ENCODE results near the gene AQP12B. TPM values are rescaled to one million over a fixed set of nuclear protein-coding genes. Genes with fewer than 3 reads are reported as not detected.
"Not testable (repeated sequence)": the region's sequence is repeated elsewhere in the genome, so short reads cannot be mapped to it uniquely, and the experiment has no call there.

Gene AQP12B
- total RNA-seq, 1 donor from 2014 or later: not detected

DNA sequence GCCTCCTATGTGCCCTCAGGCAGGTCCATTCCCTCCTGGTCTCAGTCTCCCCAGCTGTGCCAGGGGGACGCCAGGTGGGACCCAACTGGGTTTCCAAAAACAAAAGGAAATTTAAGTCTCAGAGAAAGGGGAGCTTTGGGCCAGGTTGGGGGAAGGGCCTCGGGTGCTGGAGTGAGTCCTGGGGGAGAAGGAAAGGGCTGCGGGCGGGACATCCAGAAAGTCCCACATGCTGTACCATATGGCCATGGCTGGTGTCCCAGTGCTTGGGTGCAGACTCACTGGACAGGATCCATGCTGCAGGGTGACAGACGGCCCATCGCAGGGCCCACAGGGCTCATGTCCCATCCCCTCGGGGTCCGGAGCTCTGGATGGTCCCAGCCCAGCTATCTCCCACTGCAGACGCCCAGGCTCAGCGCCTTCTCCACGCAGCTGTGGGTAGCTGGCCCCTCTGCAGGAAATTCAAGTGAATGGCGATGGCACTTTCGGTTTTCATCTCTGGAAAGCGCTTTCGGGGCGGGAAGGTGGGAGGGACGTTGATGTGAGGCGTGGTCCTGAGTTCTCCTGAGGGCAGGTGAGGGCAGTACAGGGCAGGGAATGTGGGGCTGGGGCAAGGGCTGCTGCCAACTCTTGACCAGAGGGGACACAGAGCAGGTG is 7.9 kb upstream of the AQP12B start:
- H3K27ac Mint-ChIP-seq (ENCODE audit: unreplicated experiment); H3K27me3 Mint-ChIP-seq (ENCODE audit: unreplicated experiment); H3K4me3 Mint-ChIP-seq (ENCODE audit: unreplicated experiment); DNase-seq (ENCODE audit: low spot score); H3K4me1 Mint-ChIP-seq (ENCODE audit: unreplicated experiment); H3K36me3 Mint-ChIP-seq (ENCODE audit: low read depth, unreplicated experiment); H3K9me3 Mint-ChIP-seq (ENCODE audit: unreplicated experiment): not testable (repeated sequence)

- H3K36me3 Mint-ChIP-seq (ENCODE audit: low read depth, unreplicated experiment): no peaks in the 10 kb centered on the region
These were observed 7.3 kb upstream of the AQP12B start for GRCh38 chr2:240689975-240690374.

GRCh38 chr2:240688553-240688919 is 5.9 kb upstream of the AQP12B start:
- no peaks in the 10 kb centered on the region for H3K9me3 Mint-ChIP-seq (ENCODE audit: unreplicated experiment)
- H3K4me3 Mint-ChIP-seq (ENCODE audit: unreplicated experiment): no peak overlapping the region
- no peak for DNase-seq (ENCODE audit: low spot score)
- H3K27ac Mint-ChIP-seq (ENCODE audit: unreplicated experiment): no peak overlapping the region
- H3K36me3 Mint-ChIP-seq (ENCODE audit: low read depth, unreplicated experiment): no peaks in the 10 kb centered on the region
- TF ChIP-seq CTCF (IDR thresholded peaks at IDR 0.05; ENCODE audit: unreplicated experiment): no peak
- no peaks in the 10 kb centered on the region for H3K27me3 Mint-ChIP-seq (ENCODE audit: unreplicated experiment)
- no peaks in the 10 kb centered on the region for H3K4me1 Mint-ChIP-seq (ENCODE audit: unreplicated experiment)

More at GRCh38 chr2:240689975-240690374, 7.3 kb upstream of the AQP12B start:
- Mint-ChIP-seq H3K27me3 (ENCODE audit: unreplicated experiment) (no peaks in the 10 kb centered on the region), H3K9me3 (ENCODE audit: unreplicated experiment) (no peaks in the 10 kb centered on the region), H3K27ac (ENCODE audit: unreplicated experiment) (no peak overlapping the region), H3K4me1 (ENCODE audit: unreplicated experiment) (no peaks in the 10 kb centered on the region), H3K4me3 (ENCODE audit: unreplicated experiment) (no peak overlapping the region)
- DNase-seq (ENCODE audit: low spot score): no peak
- no peak for TF ChIP-seq CTCF (IDR thresholded peaks at IDR 0.05; ENCODE audit: unreplicated experiment)

DNA sequence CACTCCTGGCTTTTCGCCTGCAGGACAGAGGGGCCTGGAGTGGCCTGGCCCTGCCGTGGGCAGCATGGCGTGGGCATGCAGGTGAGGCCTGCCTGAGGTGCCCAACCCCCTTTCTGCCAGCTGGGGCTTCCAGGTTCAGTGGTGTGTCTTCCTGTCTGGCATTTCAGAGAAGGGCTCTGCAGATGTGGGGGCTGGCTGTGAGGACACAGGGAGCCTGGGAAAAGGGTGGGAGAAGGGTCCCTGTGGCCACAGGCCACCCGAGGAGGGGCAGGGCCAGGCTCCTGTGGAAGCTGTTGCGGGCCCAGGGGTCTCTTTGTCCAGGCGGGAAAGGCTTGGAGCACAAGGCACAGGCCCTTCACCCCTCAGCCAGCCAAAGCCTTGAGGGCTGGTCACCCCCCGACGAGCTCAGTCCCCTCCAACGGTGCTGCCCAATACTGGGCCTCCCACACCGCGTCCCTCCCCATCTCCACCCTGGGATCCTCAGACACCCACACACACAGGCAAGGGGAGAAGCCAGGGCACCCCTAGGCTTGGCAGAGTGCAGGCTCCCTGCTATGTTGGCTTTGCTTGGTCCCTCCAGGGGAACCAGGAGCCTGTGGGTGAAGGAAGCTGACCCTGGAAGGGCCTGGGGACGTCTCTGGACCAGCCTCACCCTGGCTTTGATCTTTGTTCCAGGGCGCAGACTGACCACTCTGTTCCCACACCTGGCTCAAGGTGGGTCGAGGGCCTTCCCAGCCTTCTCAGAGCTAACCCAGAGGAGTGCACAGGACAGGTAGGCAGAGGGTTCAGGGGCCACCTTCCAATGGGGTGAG is 5.3 kb upstream of the AQP12B start:
- Mint-ChIP-seq H3K27ac (ENCODE audit: unreplicated experiment) (no peak overlapping the region), H3K4me3 (ENCODE audit: unreplicated experiment) (no peak overlapping the region), H3K27me3 (ENCODE audit: unreplicated experiment) (peaks cover 3% of the 10 kb centered on the region), H3K36me3 (ENCODE audit: low read depth, unreplicated experiment) (no peaks in the 10 kb centered on the region), H3K9me3 (ENCODE audit: unreplicated experiment) (no peaks in the 10 kb centered on the region), H3K4me1 (ENCODE audit: unreplicated experiment) (no peaks in the 10 kb centered on the region)
- no peak for DNase-seq (ENCODE audit: low spot score)
- no peak for TF ChIP-seq CTCF (IDR thresholded peaks at IDR 0.05; ENCODE audit: unreplicated experiment)

DNA sequence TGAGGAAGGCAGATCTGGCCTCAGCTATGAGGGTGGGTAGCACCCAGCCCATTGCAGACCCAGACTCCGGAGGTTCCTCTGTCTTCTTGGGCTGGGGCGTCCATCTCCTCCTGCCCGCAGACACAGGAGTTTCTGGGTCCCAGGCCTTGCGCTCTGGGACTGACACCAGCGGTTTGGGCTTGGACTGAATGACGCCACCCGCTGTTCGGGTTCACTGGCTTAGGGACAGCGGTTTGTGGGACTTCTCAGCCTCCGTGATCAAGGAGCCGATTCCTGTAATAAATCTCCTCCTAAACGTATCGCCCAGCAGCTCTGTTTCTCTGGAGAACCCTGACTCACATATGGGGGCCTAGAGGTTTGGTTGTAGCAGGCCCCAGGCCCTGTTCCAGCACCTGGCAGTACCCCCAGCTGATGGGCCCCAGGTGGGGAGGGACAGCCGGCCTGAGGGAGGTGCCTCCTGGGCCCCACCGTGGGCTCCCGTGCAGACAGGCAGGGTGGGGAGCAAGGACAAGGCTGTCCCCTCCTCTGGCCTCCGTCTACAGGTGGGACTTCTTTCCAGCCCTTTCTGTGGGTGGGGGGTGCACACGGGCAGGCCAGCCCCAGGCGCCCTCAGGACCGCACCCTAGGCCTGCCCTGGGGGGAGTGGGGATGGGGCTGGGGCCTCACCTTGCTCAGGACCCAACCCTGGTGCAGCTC is 4.5 kb upstream of the AQP12B start:
- no peak overlapping the region for H3K27ac Mint-ChIP-seq (ENCODE audit: unreplicated experiment)
- no peaks in the 10 kb centered on the region for H3K36me3 Mint-ChIP-seq (ENCODE audit: low read depth, unreplicated experiment)
- no peaks in the 10 kb centered on the region for H3K9me3 Mint-ChIP-seq (ENCODE audit: unreplicated experiment)
- peaks cover 3% of the 10 kb centered on the region for H3K27me3 Mint-ChIP-seq (ENCODE audit: unreplicated experiment)
- no peak for DNase-seq (ENCODE audit: low spot score)
- TF ChIP-seq CTCF (IDR thresholded peaks at IDR 0.05; ENCODE audit: unreplicated experiment): no peak
- H3K4me1 Mint-ChIP-seq (ENCODE audit: unreplicated experiment): no peaks in the 10 kb centered on the region
- no peak overlapping the region for H3K4me3 Mint-ChIP-seq (ENCODE audit: unreplicated experiment)

Data from endothelial cell (in vitro differentiated cells).